Upper lobe of left lung (tissue), 6 donors: ENCODE results near the gene MSMB. TPM values are rescaled to one million over a fixed set of nuclear protein-coding genes. Genes with fewer than 3 reads are reported as not detected.

Source experiments
- ATAC-seq, 2 donors: fragments of 200-7000 bp; cut with Tn5 transposase; one replicate each; pipeline ENCODE4 v1.9.1; 2022; ENCODE audit warnings: mild to moderate bottlenecking in 2 of 2, moderate library complexity in 2 of 2; ENCODE audit not compliant: low FRiP score in 2 of 2
- DNase-seq, 2 donors: peaks; one replicate each; pipeline ENCODE4 v3.0.0-alpha.2; 2019 to 2020
- H3K27ac ChIP-seq, 4 donors: fragments of 200-600 bp; sonication (generic); one replicate each; pipeline ENCODE4 v1.5.1; 2016 to 2019
- H3K27me3 ChIP-seq, 4 donors: fragments of 200-600 bp; sonication (generic); one replicate each; pipeline ENCODE4 v1.5.1; 2017 to 2019
- H3K36me3 ChIP-seq, 4 donors: fragments of 200-600 bp; sonication (generic); one replicate each; pipeline ENCODE4 v1.5.1; 2016 to 2019
- H3K4me1 ChIP-seq, 4 donors: fragments of 200-600 bp; sonication (generic); one replicate each; pipeline ENCODE4 v1.5.1; 2018 to 2019
- H3K4me3 ChIP-seq, 4 donors: fragments of 200-600 bp; sonication (generic); one replicate each; pipeline ENCODE4 v1.5.1; 2017 to 2019; ENCODE audit warnings: mild to moderate bottlenecking in 2 of 4, moderate library complexity in 1 of 4
- H3K9me3 ChIP-seq, 4 donors: fragments of 200-600 bp; sonication (generic); one replicate each; pipeline ENCODE4 v1.5.1; 2018 to 2019
- EP300 ChIP-seq, 4 donors: sonication (generic); formaldehyde crosslinking; IDR thresholded peaks; one replicate each; pipeline ENCODE4 v1.5.1; 2017; ENCODE audit warnings: antibody characterized with exemption in 4 of 4, control low read depth in 2 of 4
- POLR2A ChIP-seq, 4 donors: fragments of 450-650 bp; IDR thresholded peaks; one replicate each; pipeline ENCODE4 v1.5.1; 2016 to 2017; ENCODE audit warnings: antibody characterized with exemption in 4 of 4, mild to moderate bottlenecking in 2 of 4
- POLR2AphosphoS5 ChIP-seq, 2 donors: sonication (generic); formaldehyde crosslinking; IDR thresholded peaks; one replicate each; pipeline ENCODE4 v1.5.1; 2017; ENCODE audit warnings: antibody characterized with exemption in 2 of 2
- WGBS, 2 donors: methylation state at CpG; one replicate each; pipeline ENCODE4 v1.1.5; 2017 to 2018; 5-methylcytosine and 5-hydroxymethylcytosine counted together
- total RNA-seq, 6 donors: library from RNA; depleted of rRNA in 4 of 6; stranded (reverse); fragments of >200 nt in 4 of 6; gene quantifications; one replicate each; pipeline versions ENCODE4 v1.1.0 to v1.2.1, GENCODE V29; 2016 to 2021
- TF ChIP-seq, protein P1 (sequence below), 6 experiments: fragments of 450-650 bp in 4 of 6; fragments of 200-600 bp in 2 of 6; sonication (generic) in 2 of 6; IDR thresholded peaks; one replicate each; pipeline ENCODE4 v1.5.1; 2016 to 2019; ENCODE audit warnings: antibody characterized with exemption in 6 of 6
- donor health status: DM: no; HTN: no; CAD: no; lungs with moderate emphysema.
- donor health status: DM: no; HTN: yes; CAD: no; lungs with severe emphysema.

Gene MSMB
- total RNA-seq, 6 donors from 2014 or later = 7.8 TPM; not detected in 5

DNA sequence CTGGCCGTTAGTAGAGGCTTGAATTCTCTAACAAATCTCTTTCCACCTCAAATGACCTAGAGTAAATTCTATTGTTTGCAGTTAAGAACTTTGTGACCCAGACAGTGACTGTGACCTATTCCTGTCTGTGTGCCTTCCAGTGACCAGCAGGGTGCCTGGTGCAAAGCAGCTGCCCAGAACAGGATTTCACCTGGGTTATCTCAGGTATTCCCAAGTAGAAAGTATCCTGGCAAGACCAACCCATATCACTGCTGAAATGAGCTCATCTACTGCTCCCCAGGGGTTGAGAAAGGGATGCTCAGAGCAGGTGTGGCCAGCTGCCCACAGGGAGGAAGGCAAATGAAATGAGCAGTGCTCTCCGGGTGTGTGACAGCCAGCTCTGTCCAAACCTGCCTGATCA, 2.1 kb upstream of the MSMB start:
- no peak overlapping the region for H3K4me3 ChIP-seq
- TF ChIP-seq POLR2AphosphoS5 (IDR thresholded peaks at IDR 0.05) (no peak), EP300 (IDR thresholded peaks at IDR 0.05) (no peak), POLR2A (IDR thresholded peaks at IDR 0.05) (no peak)
- TF ChIP-seq, protein P1, sequence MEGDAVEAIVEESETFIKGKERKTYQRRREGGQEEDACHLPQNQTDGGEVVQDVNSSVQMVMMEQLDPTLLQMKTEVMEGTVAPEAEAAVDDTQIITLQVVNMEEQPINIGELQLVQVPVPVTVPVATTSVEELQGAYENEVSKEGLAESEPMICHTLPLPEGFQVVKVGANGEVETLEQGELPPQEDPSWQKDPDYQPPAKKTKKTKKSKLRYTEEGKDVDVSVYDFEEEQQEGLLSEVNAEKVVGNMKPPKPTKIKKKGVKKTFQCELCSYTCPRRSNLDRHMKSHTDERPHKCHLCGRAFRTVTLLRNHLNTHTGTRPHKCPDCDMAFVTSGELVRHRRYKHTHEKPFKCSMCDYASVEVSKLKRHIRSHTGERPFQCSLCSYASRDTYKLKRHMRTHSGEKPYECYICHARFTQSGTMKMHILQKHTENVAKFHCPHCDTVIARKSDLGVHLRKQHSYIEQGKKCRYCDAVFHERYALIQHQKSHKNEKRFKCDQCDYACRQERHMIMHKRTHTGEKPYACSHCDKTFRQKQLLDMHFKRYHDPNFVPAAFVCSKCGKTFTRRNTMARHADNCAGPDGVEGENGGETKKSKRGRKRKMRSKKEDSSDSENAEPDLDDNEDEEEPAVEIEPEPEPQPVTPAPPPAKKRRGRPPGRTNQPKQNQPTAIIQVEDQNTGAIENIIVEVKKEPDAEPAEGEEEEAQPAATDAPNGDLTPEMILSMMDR (IDR thresholded peaks at IDR 0.05) = no peak
- no peaks in the 10 kb centered on the region for H3K4me1 ChIP-seq
- no peak for DNase-seq
- H3K36me3 ChIP-seq = no peaks in the 10 kb centered on the region
- 34 to 45% methylated on average over 2 of the region's 2 CpGs for WGBS, 2 donors
- no peak for ATAC-seq
- H3K27ac ChIP-seq = no peak overlapping the region
- H3K27me3 ChIP-seq = no peaks in the 10 kb centered on the region
- no peaks in the 10 kb centered on the region for H3K9me3 ChIP-seq

DNA sequence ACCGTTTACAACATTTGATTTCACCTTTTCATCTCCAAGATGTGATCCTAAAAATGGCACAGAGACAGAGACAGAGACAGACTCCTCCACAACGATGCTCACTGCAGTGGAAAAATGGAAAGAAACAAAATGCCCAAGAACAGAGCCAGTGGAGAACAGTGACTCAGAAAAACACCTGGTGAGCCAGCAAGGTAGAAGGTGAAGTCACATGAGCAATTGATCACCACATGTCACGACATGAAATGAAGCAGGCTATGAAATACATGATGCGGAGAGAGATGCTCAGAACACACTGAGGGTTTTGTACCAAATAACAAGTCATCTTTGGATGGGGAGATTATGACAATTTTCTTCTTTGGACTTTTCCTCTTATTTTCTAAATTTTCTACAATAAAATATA, 3.5 kb downstream of the MSMB start:
- Histone ChIP-seq H3K4me3 (no peak overlapping the region), H3K4me1 (no peaks in the 10 kb centered on the region), H3K9me3 (no peaks in the 10 kb centered on the region), H3K36me3 (no peaks in the 10 kb centered on the region), H3K27ac (no peak overlapping the region), H3K27me3 (no peaks in the 10 kb centered on the region)
- ATAC-seq (no peak), DNase-seq (no peak)
- WGBS, 2 donors = 68 to 69% methylated on average over 4 of the region's 4 CpGs
- TF ChIP-seq POLR2A (IDR thresholded peaks at IDR 0.05) = no peak
- TF ChIP-seq POLR2AphosphoS5 (IDR thresholded peaks at IDR 0.05) = no peak
- no peak for TF ChIP-seq EP300 (IDR thresholded peaks at IDR 0.05)
- TF ChIP-seq, protein P1 (IDR thresholded peaks at IDR 0.05) = no peak

DNA sequence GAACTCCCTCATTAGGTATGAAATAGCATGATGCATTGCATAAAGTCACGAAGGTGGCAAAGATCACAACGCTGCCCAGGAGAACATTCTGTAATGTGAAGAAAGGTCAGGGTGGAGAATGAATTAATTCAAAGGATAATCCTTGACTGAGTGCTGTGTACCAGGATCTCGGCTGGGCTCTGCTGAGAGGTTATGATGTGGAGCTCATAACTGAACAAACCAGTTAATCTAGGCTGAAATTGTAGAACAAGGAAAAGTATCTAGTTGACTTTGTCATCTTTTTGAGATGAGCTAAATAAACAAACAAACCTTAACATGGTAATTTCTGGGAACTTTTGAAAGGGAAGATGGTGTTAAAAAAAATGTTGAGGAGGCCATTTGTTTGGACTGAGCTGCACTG, 6.1 kb downstream of the MSMB start:
- H3K27ac ChIP-seq = no peak overlapping the region
- WGBS, 2 donors = 75 to 77% methylated on average over 3 of the region's 3 CpGs
- H3K4me3 ChIP-seq = no peak overlapping the region
- no peaks in the 10 kb centered on the region for H3K36me3 ChIP-seq
- H3K9me3 ChIP-seq = no peaks in the 10 kb centered on the region
- no peaks in the 10 kb centered on the region for H3K27me3 ChIP-seq
- H3K4me1 ChIP-seq = no peaks in the 10 kb centered on the region
- ATAC-seq (no peak), DNase-seq (no peak)
- TF ChIP-seq EP300 (IDR thresholded peaks at IDR 0.05) (no peak), POLR2AphosphoS5 (IDR thresholded peaks at IDR 0.05) (no peak), POLR2A (IDR thresholded peaks at IDR 0.05) (no peak)
- TF ChIP-seq, protein P1 (IDR thresholded peaks at IDR 0.05) = no peak

DNA sequence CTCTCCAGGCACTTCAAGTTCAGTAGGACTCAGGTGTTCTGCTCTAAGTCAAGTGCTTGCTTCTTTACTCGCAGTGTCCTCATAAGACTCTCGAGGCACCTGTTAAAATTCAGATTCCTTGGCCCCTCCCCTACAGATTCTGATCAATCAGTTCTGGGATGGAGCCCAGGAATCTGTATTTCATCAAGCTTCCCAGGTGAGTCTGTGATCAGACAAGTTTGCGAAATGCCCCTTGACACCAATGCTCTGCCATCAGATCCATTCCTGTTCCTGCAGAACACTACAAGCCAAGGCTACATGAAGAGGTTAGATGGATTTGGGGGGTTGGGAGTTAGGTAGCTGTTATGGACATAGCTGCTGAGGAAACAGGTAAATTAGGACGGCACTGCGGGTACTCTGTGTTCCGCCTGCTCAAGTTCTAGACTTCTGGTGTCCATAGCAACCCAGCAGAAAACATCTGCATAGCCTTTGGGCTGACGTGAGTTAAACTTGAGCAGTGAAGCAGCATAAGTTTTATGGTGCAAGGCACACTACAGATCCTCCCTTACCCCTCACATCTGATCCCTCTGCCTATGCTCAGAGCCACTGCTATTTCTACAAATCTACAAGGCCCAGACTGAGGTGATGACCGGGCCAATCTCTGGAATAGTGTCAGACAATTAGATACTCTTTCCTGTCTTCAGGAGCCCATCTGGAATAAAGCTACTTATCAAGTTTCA, 8.8 kb downstream of the MSMB start:
- DNase-seq = no peak
- no peak overlapping the region for H3K27ac ChIP-seq
- no peak overlapping the region for H3K4me3 ChIP-seq
- H3K36me3 ChIP-seq = no peaks in the 10 kb centered on the region
- no peak for TF ChIP-seq POLR2A (IDR thresholded peaks at IDR 0.05)
- TF ChIP-seq, protein P1 (IDR thresholded peaks at IDR 0.05) = no peak
- no peak for TF ChIP-seq POLR2AphosphoS5 (IDR thresholded peaks at IDR 0.05)
- no peak for TF ChIP-seq EP300 (IDR thresholded peaks at IDR 0.05)
- ATAC-seq = no peak
- H3K27me3 ChIP-seq = no peaks in the 10 kb centered on the region
- no peaks in the 10 kb centered on the region for H3K9me3 ChIP-seq
- no peaks in the 10 kb centered on the region for H3K4me1 ChIP-seq
- WGBS, 2 donors = 93 to 94% methylated on average over 7 to 8 of the region's 8 CpGs
